Superior temporal gyrus (tissue), 1 donor: ENCODE measurements around the gene CD164.
"Not testable (repeated sequence)": the region's sequence is repeated elsewhere in the genome, so short reads cannot be mapped to it uniquely, and the experiment has no call there.

Experiments
- DNase-seq: peaks from one replicate; pipeline ENCODE4 v3.0.0-alpha.2; 2016; ENCODE audit errors: extremely low spot score

The CD164 gene

GRCh38 chr6:109342911-109343310, 39.4 kb downstream of the CD164 start:
- no peak for DNase-seq

GRCh38 chr6:109342506-109342905, 39.8 kb downstream of the CD164 start:
- DNase-seq = no peak

- no peak for DNase-seq
These were observed 41.5 kb downstream of the CD164 start for GRCh38 chr6:109340811-109341210.

GRCh38 chr6:109339906-109340678, 42.2 kb downstream of the CD164 start:
- no peak for DNase-seq

- no peak for DNase-seq
These were observed 45.9 kb downstream of the CD164 start for GRCh38 chr6:109336221-109336961.

- not testable (repeated sequence) for DNase-seq
These were observed 48.4 kb downstream of the CD164 start for GRCh38 chr6:109333870-109334269.

- no peak for DNase-seq
These were observed 49.5 kb downstream of the CD164 start for GRCh38 chr6:109332748-109333147.

GRCh38 chr6:109331081-109331480, 51.2 kb downstream of the CD164 start:
- DNase-seq = no peak

- no peak for DNase-seq
These were observed 52.0 kb downstream of the CD164 start for GRCh38 chr6:109330263-109330662.

GRCh38 chr6:109328629-109329028, 53.6 kb downstream of the CD164 start:
- DNase-seq = no peak

GRCh38 chr6:109327959-109328358, 54.3 kb downstream of the CD164 start:
- no peak for DNase-seq

- no peak for DNase-seq
These were observed 54.8 kb downstream of the CD164 start for GRCh38 chr6:109327491-109327890.

- DNase-seq = no peak
These were observed 55.9 kb downstream of the CD164 start for GRCh38 chr6:109326351-109326750.

- DNase-seq = peak; percentile 54
These were observed 56.9 kb downstream of the CD164 start for GRCh38 chr6:109325400-109325801.

- no peak for DNase-seq
These were observed 59.0 kb downstream of the CD164 start for GRCh38 chr6:109323241-109323640.

GRCh38 chr6:109322825-109323224, 59.4 kb downstream of the CD164 start:
- peak; percentile 28 for DNase-seq

GRCh38 chr6:109321752-109322151, 60.5 kb downstream of the CD164 start:
- no peak for DNase-seq

- no peak for DNase-seq
These were observed 62.2 kb downstream of the CD164 start for GRCh38 chr6:109320072-109320471.

- peak; percentile 93 for DNase-seq
These were observed 63.9 kb downstream of the CD164 start for GRCh38 chr6:109318328-109318876.

- no peak for DNase-seq
These were observed 65.4 kb downstream of the CD164 start for GRCh38 chr6:109316909-109317308.
